ENCODE results near the gene TTC34. TPM values are rescaled to one million over a fixed set of nuclear protein-coding genes. Genes with fewer than 3 reads are reported as not detected.

Gene TTC34
- total RNA-seq, 1 donor from 2014 or later: 0.16 TPM

DNA sequence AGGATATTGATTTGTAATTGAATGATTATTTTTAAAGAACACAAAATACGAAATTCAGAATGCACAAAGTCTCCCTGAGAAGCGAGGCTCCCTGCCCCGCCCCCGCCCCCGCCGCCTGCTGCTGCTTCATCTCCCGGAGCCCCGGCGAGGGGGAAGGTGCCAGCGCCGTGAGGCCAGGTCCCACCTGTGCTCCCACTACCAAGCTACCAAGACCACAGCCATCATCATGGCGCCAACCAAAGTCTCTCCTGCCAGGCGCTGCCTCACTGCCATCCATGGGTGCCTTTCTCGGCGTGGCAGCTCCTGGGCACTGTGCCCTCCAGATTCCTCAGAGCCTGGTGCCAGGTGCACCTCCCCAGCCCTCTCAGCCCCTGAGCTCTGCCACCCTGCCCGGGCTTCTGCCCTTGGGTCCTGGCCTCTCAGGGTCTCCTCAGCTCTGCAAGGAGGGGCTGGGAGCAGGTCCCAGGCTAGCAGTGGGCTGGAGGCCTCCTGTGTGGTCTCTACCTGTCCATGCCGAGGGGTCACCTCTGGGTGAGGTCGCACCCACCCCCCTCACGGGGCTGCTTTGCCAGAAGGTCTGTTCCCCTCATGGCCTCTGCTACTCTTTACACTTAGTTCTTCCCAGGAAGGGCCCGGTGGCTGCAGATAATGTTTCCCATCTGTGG, 29.4 kb upstream of the TTC34 start:
- no peak for DNase-seq

DNA sequence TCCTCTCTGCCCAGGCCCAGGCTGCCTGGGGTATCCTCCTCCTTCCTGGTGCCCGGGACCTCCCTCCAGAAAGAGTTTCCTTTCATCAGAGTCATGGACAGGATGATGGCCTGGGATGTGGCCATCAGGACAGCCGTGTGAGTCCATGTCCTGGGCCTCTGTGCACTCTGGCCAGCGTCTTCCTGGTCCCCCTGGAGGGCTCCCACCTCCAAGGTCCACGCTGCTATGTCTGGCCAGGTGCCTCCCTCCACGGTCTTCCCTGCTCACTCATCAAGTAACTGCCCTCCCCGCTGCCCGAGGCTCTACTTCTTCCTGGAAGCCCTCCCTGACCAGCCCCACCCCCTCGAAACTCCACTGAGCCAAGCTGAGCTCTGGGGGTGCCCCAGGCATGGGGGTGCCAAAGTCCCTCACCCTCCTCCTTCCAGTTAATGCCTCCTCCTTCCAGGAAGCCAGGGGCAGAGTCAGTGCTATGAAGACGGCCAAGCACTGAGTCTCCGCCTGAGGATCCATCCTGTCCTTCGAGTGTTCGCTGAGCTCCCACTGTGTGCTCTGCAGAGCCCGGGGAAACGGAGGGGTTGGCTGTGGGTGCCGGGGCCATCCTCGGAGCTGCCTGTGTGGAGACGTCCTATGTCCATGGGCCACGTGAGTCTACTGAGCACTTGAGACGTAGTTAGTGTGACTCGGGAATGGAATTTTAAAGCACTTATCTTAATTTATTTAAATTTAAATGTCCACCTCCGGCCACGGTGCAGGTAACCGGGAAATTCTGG, 28.5 kb upstream of the TTC34 start:
- DNase-seq: no peak

DNA sequence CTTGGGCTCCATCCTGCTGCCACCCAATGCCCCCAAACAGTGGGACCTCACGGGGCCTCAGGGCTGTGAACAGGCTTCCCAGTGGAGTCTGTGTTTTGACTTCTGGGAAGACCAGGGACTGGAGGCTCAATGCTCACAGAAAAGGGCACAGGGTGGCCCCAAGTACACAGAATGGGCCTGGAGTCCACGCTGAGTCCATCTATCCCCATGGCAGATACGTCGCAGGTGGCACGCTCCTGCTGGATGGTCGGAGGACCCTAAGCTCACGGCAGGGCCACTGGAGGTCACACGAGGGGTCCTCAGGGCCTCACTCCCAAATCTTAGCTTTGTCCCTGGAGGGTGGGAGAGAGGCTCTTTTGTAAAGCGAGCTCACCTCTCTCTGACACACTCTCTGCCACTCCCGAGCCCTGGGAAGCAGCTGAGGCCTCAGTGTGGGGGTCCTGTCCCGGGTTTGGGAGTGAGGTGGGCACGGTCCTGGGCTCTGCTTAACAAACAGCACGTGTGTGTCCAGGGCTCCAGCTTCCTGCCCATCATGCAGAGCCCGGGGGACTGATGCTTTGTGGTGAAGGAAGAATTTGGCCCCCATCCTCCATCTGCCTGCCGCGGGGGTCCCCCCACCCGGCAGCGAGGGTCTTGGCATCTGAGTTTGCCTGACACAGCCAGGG, 27.2 kb upstream of the TTC34 start:
- DNase-seq: no peak

DNA sequence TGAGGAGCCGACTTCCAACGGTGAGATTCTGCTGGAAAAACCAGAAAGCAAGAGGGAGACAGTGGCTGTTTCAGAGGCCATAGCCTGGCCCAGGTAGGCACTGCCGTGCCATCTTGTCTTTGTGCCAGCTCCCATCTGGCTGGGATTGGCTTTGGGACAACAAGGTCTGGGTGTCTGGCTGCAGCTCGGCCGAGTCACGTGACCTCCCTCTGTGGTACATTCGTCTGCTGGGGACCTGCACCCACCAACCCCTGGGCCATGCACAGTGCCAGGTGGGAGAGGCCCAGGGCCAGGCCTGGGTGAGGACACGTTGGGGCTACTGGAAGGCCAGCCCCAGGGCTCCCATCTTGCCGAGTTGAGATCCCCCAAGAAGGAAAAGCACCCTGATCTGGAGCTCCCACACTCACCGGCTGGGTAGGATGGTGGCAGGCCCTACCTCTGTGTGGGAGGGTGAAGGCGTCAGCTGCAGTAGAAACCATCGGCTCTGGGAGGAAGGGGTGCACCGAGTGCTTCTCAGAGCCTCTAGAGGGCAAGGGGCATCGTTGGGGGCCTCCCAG, 25.3 kb upstream of the TTC34 start:
- no peak for DNase-seq

DNA sequence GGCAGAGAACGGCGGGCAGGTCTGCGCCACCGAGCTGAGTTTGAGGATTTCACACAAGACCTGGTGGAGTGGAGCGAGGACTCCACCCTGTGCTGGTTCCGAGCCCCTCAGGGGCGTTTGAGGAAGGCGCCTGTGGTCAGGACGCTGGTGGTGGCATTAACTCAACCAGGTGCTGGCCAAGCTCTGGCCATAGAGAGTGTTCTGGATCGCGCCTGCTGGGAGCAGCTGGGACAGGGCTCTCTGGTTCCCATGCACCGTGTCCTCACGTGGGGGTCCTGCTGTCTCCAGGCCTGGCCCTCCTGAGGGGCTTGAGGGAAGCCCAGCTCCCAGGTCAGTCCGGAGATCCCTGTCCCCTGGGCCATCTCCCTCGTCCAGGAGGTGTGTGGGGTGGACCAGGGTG, 24.8 kb upstream of the TTC34 start:
- DNase-seq: no peak

DNA sequence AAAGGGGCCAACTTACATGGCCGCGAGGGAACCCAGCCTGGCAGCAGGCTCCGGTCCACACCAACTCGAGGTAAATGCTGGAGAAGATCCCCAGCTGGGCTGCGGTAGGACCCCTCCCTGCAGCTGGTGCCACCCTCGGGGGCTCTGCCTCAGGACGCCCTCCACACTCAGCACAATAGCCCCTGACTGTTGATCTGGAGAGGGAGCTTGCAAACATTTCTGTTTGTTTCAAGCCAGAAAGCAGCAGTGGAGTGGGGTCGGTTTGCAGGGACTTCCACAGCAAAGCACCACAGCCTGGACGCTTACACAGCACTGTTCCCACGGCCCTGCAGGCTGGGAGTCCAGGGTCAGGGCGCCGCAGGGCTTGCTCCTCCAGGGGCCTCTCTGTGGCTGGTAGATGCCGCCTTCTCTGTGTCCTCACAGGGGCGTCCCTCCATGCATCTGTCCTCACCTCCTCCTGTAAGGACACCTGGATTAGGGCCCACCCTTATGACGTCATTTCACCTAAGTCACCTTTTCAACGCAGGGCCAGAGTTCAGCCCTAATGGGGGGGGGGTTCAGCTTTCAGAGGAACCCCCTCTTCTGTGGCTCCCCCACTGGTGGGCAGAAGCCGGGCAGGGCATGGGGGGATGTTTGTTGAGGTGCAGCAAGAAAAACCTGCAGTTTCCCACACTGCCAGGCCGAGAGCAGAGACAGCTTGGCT, 24.1 kb upstream of the TTC34 start:
- no peak for DNase-seq

DNA sequence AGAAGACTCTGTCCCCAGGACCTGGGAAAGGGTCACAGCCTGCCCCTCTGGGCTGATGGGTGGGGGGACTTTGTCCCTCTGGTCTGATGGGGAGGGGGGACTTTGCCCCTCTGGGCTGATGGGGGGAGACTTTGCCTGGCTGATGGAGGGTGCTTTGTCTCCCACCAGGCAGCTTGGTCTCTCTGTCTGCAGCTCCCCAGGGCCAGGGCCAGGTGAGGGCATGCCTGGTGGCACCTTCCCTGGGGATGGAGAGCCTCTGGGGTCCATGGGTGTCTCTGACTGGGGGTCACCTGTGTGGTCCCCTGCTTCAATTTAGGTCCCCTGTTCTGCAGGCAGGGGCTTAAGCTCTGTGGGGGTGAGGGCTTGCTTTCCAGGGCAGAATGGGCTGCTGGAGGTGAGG, 23.5 kb upstream of the TTC34 start:
- DNase-seq: no peak

DNA sequence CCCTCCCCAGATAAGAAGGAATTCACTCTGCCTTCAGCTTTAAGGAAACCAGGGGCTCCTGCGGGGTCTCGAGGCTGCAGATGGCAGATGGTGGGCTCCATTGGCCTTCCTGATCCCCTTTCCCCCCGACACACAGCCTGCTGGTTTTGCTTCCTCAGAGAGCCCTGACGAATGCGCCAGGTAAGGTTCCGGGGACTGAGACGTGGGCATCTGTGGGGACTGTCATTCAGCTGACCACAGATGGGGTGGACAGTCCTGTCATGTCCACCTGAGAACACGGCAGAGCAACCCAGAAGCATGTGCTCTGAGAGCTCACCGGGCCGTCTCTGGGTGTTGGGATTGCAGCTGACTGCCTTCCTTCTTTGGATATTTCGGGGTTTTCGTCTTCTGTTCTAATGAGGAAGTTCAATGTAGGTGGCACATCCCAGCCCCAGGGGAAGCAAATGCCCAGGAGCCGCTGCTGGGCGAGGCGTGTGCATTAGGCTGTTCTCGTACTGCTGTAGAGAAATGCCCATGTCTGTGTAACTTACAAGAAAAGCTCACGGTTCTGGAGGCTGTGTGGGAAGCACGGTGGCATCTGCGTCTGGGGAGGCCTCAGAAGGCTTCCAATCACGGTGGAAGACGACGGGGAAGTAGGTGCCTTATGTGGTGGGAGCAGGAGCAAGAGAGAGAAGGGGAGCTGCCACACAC, 22.6 kb upstream of the TTC34 start:
- no peak for DNase-seq

DNA sequence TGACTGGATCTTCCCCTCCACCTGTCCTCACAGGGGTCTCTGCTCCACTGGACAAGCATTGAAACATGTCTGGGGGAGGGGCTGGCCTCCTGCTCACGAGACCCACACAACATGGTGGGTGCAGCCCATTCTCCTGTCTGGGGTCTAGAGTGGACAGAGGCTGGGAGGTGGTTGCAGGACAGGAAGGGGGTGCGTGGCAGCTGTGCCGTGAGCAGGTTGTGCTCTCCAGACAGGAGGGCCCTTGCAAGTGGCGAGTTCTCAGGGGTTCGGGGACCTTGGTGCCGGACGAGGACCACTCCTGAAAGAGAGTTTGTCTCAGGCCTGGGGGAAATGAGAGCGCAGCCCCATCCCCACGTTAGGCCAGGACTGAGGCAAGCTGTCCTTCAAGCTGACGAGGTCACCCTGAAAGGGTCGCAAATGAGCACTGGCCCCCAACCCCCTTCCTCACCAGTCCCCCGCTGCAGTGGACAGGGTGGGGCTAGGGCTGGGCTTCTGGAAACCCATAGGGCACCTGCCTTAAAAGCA, 21.2 kb upstream of the TTC34 start:
- no peak for DNase-seq

DNA sequence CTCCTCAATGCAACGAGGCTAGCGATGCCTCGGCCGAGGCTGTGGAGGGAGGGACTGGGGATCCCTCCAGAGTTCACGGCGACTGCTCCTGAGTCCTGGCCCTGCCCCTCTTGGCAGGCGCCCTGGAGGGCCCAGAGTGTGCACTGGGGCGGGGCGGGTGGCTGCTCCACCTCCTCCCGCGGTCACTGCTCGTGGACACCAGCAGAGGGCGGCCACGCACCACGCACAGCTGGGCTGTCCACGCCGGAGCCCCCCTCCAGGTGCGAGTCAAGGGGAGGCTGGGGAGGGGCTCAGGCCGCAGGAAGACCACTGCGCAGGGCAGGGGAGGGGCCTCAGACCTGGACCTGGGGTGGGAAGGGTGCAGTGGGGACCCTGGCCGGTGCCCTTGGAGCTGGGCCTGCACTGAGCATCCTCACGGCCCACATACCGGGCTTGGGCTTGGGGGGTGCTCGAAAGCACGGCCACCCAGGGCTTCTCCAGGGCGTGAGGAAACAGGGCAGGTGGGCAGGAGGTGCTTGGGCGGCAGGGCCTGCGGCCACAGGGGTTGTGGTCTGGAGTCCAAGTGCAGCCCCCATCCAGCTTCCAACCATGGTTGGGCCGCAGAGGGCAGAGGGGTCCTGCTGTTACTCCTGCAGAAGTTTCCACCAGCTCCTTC, 20.6 kb upstream of the TTC34 start:
- no peak for DNase-seq

DNA sequence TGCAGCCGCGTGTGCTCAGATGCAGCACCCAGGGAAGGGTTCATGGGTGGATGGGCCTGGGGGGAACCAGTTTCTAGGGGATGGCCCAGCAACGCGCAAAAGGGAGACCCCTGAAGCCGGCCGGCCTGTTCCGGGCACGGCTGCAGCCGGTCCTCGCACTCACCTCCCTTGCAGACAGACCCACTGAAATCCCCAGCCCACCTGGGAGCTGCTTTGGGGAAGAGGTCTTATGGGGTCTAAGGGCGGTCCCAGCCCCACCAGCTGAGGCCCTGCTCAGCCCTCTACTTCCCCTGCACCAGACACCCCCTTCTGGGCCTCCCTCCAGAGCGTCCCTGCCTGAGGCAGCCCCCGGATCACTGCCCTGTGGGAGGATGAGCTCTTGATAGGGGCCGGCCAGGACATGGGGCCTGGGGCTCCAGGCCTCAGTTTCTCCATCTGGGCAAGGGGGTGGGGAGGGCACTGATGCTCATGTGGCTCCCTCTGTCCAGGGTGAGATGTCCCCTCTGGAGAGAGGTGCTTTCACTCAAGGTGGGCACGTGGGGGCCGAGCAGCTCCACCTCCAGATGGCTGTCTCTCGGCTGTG, 20.0 kb upstream of the TTC34 start:
- DNase-seq: no peak

DNA sequence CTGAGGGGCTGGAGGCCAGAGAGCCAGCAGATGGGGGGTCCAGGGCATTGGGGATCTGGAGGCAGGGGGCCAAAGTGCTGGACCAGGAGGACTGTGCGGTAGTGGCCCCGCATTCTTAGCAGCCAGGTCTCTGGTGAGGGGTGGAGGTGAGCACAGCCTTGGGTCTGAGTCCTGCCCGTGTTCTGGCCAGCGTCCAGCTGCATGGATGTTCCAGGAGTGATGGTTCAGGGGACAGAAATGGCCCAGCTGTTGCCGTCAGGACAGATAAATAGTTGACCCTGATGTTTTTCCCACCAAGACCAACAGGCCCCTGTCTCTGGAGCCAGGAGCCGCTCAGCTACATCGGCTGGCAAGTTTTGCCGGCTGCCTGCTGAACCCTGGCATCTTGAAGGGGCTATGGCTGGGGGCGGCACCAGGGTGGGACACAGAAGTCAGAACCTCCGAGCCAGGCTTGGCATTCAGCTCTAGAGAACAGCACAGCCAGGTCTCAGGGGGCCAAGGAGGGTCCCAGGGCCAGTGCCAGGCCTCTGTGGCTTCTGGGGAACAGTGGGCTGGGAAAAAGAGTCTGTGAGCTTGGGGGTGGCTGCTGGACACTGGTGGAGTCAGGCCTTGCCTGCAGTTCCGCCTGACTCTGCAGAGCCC, 19.4 kb upstream of the TTC34 start:
- no peak for DNase-seq

DNA sequence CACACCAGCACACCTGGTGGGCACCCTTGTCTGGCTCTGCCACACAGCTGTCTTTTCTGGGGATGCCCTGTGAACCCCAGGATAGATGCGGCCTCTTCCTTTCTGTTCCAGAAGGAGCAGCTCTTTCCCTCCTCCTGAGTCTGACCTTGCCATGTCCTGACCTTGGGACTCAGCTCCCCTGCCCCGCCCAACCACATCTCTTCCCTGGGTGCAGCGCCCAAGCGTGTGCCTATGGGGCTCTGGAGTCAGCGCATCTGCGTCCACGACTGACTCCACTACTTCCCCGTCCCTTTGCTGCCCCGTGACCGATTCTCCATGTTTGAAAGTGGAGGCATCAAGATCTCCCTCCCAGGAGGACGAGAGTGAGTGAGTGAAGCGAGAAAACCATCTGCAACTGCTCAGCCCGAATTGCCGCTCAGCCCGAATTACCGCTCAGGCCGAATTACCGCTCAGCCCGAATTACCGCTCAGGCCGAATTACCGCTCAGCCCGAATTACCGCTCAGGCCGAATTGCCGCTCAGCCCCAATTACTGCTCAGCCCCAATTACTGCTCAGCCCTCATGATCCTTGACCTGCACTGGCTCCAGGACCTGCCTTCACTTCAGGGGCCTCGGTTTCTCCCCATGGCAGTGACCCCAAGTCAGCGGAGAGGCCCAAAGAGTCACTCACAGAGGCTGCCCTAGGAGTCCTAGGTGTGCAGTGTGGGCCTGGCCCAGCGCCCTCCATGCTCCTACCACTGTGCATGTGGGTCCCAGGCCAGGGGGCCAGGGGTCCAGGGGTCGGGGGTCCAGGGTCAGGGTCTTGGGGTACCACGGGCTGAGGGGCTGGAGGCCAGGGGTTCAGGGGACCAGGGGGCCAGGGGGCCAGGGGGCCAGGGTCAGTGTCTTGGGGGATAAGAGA, 18.6 kb upstream of the TTC34 start:
- no peak for DNase-seq

DNA sequence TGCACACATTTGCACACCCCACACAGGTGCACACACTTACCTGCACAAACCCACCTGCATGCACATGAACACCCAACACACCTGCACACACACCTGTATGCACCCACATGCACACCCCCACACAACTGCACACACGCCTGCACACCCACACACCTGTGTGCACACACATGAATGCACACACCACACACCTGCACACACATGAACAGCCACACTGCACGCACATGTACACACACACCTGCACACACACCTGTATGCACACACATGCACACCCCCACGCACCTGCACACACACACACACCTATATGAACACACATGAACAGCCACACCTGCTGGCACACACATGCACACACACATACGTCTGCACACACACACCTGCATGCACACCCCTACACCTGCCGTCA, 17.9 kb upstream of the TTC34 start:
- DNase-seq: no peak

DNA sequence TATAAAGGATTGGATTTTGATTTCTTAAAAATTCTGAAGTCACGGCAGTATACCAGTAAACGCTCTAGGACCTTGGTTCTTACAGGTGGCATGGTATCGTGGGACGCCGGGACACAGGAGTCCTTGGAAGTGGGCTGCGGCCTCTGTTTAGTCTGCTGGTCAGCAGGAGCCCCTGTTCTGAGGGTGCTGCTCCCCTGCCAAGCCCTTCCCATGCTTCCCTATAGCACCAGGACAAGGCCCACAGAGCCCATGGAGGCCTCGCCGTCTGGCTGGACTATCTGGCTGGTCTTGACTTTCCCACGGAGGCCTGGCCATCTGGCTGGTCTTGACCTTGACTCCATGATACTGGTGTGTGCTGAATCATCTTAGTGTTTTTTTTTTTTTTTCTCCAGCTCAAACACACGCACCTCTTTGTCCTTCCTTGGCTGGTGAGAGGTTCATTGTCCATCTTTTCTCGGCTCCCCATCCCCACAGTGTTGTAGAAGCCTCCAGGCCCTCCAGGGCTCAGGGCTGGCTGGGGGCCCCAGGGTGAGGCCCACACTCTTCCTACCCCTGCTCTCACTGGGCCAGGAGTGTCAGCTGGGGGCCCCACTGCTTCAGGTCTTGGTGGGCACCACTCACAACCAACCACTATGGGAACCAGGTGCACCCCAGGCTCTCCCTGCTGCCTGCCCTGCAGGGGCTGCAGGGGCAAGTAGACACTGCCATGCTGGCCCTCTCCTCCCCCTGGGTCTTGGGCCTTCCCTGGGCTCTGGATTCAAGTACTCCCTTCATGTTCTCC, 16.5 kb upstream of the TTC34 start:
- DNase-seq: no peak

DNA sequence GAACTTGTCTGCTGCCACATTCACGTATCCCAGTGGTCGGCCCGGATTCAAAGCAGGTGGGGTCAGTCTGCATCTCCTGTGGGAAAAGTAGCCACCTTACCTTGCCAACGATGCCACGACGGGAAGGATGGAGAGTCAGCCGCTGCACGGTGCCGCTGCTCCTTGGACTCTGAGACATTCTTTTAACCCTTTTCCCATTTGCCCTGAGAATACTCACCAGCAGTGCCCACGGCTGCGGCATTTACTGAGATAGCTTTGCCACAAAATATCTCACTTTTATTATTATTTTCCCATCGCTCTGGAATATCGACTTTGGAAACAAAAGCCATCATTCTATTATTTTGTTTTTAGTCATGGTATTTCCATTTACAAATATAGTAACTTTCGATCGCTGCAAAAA, 15.3 kb upstream of the TTC34 start:
- no peak for DNase-seq

DNA sequence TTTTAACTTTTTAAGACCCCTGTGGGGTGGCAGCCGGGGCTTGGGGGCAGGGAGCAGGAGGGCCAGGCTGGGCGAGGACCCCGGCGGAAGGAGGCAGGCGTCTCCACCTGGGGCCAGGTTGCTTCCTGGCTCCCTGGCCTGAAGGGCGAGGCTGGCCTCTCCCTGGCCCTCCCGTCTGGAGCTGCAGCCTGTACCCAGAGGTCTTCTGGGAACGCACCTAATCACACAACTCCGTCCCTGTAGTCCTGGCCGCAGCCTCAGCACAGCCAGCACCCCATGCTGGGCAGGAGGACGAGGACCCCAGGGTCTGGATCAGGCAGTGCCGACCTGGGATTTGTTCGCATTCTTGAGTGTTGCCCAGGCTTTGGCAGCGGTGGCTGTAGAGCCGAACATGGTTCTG, 14.1 kb upstream of the TTC34 start:
- DNase-seq: no peak

DNA sequence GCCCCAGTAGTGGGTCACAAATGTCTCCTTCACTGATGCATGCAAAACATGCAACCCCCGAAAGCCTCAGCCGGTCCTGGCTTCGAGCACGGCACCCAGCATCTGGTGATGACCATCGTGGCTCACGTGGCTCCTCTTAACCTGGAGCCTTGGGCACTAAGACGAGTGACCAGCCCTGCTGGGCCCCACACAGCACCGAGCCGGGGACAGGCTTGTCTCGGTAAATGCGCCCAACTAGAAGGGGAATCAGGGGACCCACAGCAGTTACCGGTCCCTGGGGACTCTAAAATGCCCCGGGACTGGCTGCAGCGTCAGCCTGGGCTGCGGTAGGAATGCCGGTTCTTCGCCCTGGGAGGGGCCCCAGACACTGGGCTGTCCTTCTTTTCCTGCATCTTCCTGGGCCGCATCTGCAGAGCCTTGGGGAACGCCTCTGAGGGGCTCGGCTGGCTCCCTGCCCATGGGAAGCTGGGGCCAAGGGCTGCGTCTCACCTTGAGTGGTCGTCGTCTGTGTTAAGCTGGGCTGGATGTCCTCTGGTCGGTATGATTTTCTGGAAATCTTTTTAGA, 13.1 kb upstream of the TTC34 start:
- DNase-seq: no peak

Measured in occipital lobe (tissue), 2 donors.